GM13977 (cell line): ENCODE data around the gene NECTIN1.
"Not testable (repeated sequence)": the region's sequence is repeated elsewhere in the genome, so short reads cannot be mapped to it uniquely, and the experiment has no call there.

Experiments
- DNase-seq: peaks from one replicate; pipeline ENCODE4 v3.0.0; 2012; ENCODE audit warnings: low spot score
- in situ Hi-C: fragments of 300-500 bp; cut with MboI; formaldehyde crosslinking; loops from one replicate; pipeline ENCODE4 v1.12.0; 2022; ENCODE audit warnings: low sequenced_read_pairs, low pct_unique_long_range_greater_than_20kb, mixed read lengths, inconsistent platforms; ENCODE audit not compliant: unreplicated experiment
- TF ChIP-seq, protein P1 (sequence below): IDR thresholded peaks from 2 replicates; pipeline ENCODE4 v1.5.1; 2012; ENCODE audit warnings: mild to moderate bottlenecking, control low read depth; ENCODE audit not compliant: insufficient read depth; ENCODE audit errors: extremely low read depth, missing control alignments

The NECTIN1 gene

DNA sequence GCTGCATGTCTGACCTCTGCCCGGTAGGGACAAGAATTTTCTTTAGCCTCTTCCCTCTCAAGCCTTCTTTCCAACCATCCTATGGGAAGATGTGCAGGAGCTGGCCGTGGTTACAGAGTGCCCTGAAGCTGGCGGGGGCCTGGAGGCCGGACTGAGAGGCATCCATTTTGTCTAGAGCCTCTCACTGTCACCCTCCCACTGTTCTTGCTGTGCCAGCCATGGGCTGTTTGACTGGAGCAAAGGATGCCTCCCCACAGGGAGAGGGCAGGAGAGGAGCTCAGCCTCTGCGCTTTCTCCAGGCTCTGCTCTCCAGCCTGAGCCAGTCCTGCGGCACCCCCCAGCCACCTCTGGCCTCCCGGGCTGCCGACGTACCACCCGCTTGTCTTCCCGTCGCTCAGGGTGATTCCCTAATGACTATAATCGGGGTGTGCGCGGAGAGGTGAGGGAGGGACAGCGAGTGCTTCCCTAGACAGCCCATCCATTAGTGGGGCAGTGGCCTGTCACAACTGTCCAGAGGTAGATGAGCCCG, 123.8 kb downstream of the NECTIN1 start:
- TF ChIP-seq, protein P1, sequence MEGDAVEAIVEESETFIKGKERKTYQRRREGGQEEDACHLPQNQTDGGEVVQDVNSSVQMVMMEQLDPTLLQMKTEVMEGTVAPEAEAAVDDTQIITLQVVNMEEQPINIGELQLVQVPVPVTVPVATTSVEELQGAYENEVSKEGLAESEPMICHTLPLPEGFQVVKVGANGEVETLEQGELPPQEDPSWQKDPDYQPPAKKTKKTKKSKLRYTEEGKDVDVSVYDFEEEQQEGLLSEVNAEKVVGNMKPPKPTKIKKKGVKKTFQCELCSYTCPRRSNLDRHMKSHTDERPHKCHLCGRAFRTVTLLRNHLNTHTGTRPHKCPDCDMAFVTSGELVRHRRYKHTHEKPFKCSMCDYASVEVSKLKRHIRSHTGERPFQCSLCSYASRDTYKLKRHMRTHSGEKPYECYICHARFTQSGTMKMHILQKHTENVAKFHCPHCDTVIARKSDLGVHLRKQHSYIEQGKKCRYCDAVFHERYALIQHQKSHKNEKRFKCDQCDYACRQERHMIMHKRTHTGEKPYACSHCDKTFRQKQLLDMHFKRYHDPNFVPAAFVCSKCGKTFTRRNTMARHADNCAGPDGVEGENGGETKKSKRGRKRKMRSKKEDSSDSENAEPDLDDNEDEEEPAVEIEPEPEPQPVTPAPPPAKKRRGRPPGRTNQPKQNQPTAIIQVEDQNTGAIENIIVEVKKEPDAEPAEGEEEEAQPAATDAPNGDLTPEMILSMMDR: no peak
- in situ Hi-C loops: no loop called here

DNA sequence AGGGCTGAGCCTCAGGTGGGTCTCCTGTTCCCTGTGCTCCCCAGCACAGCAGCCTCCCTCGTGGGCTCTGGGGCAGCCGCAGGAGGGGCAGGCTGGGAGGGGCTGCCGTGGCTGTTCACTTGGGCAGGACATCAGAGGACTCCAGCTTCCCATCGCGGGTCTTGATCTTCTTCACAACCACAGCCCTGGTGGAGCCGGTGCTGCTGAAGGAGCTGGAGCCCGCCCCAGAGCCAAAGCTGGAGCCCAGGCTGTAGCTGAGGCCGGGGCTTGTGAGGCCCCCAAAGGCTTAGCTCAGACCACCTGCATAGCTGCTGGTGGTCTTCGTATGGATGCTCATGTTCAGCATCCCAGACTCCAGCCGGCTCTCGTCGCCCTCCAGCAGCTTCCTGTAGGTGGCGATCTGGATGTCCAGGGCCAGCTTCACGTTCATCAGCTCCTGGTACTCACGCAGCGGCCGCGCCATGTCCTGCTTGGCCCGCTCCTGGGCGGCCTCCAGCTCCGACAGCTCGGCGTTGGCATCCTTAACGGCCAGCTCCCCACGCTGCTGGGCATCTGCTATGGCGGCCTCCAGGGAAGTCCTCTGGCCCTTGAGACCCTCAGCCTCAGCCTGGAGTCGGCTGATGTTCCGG, 126.1 kb downstream of the NECTIN1 start:
- DNase-seq: no peak
- in situ Hi-C loops: no loop called here
- TF ChIP-seq, protein P1: no peak

More for the DNA sequence above, 123.8 kb downstream of the NECTIN1 start:
- DNase-seq: no peak

DNA sequence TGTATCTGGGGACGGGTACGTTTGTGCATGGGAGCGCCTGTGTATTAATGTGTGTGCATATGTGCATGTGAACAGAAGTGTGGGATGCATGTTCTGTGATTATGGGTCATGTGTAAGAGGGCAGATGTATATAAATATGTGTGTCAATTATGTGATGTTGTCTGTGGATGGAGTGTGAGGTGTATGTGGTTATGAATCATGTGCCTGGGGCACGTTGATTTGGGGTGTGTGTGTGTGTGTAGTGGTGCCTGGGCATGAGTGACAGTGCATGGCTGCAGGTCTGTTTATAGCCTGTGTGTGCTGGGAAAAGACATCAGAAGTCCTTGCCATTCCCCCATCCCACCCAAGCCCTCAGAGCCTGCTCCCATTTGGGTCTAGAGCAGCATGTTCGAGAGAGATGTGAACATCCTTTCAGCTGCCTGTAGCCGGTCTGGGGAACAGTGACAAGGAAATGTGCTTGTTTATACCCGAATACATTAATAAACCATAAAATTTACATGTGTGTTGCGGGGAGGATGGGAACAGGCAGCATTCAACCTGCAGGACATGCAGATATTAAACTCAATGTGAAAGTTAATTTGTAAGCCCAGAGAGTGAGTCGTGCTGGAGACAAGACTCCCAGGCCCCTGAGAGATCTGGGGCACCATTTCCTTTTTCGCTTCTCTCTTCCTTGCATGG, 129.0 kb downstream of the NECTIN1 start:
- in situ Hi-C loops: no loop called here
- DNase-seq: no peak
- TF ChIP-seq, protein P1: no peak

DNA sequence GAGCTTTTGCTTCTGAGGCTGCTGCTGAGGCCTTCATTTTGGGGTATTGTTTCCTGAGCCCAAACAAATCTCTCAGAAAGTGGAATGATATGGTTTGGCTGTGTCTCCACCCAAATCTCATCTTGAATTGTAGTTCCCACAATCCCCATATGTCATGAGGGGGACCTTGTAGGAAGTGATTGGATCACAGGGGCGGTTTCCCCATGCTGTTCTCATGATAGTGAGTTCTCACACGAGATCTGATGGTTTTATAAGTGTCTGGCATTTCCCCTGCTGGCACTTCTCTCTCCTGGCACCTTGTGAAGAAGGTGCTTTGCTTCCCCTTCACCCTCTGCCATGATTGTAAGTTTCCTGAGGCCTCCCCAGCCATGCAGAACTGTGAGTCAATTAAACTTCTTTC, 133.1 kb downstream of the NECTIN1 start:
- in situ Hi-C loops: not testable (repeated sequence)

DNA sequence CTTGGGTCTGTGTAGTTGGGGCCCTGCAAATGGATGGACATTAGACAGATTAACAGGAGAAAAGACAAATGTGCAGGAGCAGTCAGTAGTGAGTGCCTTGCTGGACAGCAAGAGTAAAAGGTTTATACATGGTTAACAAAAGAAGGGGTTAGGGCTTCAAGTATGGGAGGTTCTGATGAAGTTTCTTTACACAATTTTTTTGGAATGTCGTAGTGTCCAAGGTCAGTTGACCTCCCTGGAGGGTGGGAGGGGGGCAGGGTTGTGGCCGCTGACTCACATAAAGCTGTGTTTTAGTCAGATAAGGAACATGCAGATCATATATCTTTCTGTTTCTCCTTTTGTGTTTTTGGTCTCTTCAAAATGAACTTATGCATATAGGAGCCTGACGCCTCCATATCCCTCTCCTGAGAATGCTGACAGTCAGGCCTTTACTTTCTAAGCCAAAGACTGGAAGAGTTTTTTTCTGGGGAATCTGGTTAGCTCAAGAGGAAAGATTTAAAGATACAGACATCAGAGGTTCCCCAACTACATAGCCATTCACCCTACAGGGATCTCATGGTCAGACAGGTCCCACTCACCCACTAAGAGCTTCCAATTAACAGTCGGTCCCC, 134.3 kb downstream of the NECTIN1 start:
- TF ChIP-seq, protein P1: no peak
- DNase-seq: no peak
- in situ Hi-C loops: no loop called here

More for the DNA sequence above, 133.1 kb downstream of the NECTIN1 start:
- not testable (repeated sequence) for DNase-seq

DNA sequence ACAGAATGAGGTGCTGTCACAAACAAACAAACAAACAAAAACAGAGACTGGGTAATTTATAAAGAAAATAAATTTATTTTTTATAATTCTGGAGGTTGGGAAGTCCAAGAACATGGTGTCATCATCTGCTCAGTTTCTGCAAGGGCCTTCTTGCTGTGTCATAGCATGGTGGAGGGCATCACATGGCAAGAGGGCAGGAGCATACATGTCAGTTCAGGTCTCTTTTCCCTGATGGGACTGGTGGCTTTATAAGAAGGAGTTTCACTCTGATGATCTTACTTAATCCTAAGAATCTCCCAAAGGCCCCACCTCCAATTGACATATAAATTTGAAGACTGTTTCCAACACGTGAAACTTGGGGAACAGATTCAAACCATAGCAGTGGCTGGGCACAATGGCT, 135.7 kb downstream of the NECTIN1 start:
- TF ChIP-seq, protein P1: no peak
- in situ Hi-C loops: no loop called here
- no peak for DNase-seq

DNA sequence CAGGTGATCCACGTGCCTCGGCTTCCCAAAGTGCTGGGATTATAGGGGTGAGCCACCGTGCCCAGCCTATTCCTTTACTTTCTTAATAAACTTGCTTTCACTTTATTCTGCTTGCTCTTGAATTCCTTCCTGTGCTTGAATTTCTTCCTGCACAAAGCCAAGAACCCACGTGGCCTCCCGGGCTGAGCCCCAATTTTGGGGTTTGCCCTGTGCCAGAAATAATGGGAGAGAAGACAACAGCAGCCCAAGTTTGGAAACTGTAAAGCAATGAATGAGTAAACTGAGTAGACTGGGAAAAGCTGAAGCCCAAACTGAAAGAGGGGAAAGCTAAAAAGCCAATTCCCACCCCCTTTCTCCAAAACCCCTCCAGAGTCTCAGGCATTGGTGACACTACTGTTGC, 136.4 kb downstream of the NECTIN1 start:
- no peak for DNase-seq
- in situ Hi-C loops: no loop called here
- TF ChIP-seq, protein P1: no peak
